IMR-90 (cell line): ENCODE results near the gene DSCAML1. TPM values are rescaled to one million over a fixed set of nuclear protein-coding genes. Genes with fewer than 3 reads are reported as not detected.

Experiments
- ATAC-seq: fragments of 200-7000 bp; cut with Tn5 transposase; 2 replicates; pipeline ENCODE4 v1.9.1; 2020; ENCODE audit warnings: low read depth, mild to moderate bottlenecking, moderate library complexity
- BruUV-seq: library from RNA; stranded (reverse); fragments of 400-500 nt; replicated peaks from 2 replicates; lab custom pipeline; 2021; lab: Mats Ljungman, UMichigan
- CTCF ChIA-PET: fragments of 300-600 bp; formaldehyde crosslinking; extraction: SDS; loops from one replicate; lab custom pipeline; 2021; ENCODE audit warnings: antibody characterized with exemption; lab: Yijun Ruan, JAX
- POLR2A ChIA-PET: fragments of 300-600 bp; sonication (Branson Sonifier 250); formaldehyde crosslinking; loops from one replicate; lab custom pipeline; 2022; ENCODE audit warnings: antibody characterized with exemption; ENCODE audit not compliant: unreplicated experiment; lab: Charles Lee
- DNase-seq: peaks from one replicate; pipeline ENCODE4 v3.0.0; 2013
- H2AFZ ChIP-seq: replicated peaks from 2 replicates; pipeline ENCODE3; 2013; ENCODE audit warnings: low read length, mild to moderate bottlenecking; ENCODE audit not compliant: poor library complexity
- H2AK5ac ChIP-seq: 2 replicates; pipeline ENCODE4 v1.6.1; 2013; ENCODE audit warnings: low read depth, low read length, inconsistent platforms
- H2AK9ac ChIP-seq: replicated peaks from 2 replicates; pipeline ENCODE3; 2013; ENCODE audit warnings: mild to moderate bottlenecking, low read depth, low read length, moderate library complexity; ENCODE audit not compliant: poor library complexity
- H2BK120ac ChIP-seq: 2 replicates; pipeline ENCODE4 v1.6.1; 2013; ENCODE audit warnings: low read depth, low read length, inconsistent platforms
- H2BK15ac ChIP-seq: 3 replicates; pipeline ENCODE4 v1.6.1; 2013; ENCODE audit warnings: low read depth, low read length, inconsistent platforms
- H2BK20ac ChIP-seq: 2 replicates; pipeline ENCODE4 v1.6.1; 2013; ENCODE audit warnings: low read depth, mild to moderate bottlenecking, inconsistent platforms, low read length, moderate library complexity
- H2BK5ac ChIP-seq: 2 replicates; pipeline ENCODE4 v1.6.1; 2013; ENCODE audit warnings: mild to moderate bottlenecking, low read depth, low read length, inconsistent platforms; ENCODE audit not compliant: poor library complexity, severe bottlenecking
- H3K14ac ChIP-seq: replicated peaks from 2 replicates; pipeline ENCODE4 v1.6.1; 2013; ENCODE audit warnings: low read depth, low read length, inconsistent platforms
- H3K18ac ChIP-seq: 2 replicates; pipeline ENCODE4 v1.6.1; 2013; ENCODE audit warnings: low read depth, low read length, control low read depth
- H3K23ac ChIP-seq: 2 replicates; pipeline ENCODE4 v1.6.1; 2013; ENCODE audit warnings: low read depth, low read length, inconsistent platforms
- H3K27ac ChIP-seq: 2 replicates; pipeline ENCODE4 v1.5.1; 2013; ENCODE audit warnings: mild to moderate bottlenecking, control low read depth, low read length; ENCODE audit not compliant: insufficient read depth
- H3K27me3 ChIP-seq: 2 replicates; pipeline ENCODE4 v1.6.1; 2013; ENCODE audit warnings: low read length; ENCODE audit not compliant: control insufficient read depth, insufficient read depth
- H3K36me3 ChIP-seq: 2 replicates; pipeline ENCODE4 v1.6.1; 2013; ENCODE audit warnings: low read length, mixed read lengths; ENCODE audit not compliant: control insufficient read depth, insufficient read depth
- H3K4ac ChIP-seq: 2 replicates; pipeline ENCODE4 v1.6.1; 2013; ENCODE audit warnings: low read depth, low read length, inconsistent platforms
- H3K4me1 ChIP-seq: 2 replicates; pipeline ENCODE4 v1.6.1; 2013; ENCODE audit warnings: low read length, mixed read lengths; ENCODE audit not compliant: control insufficient read depth, insufficient read depth
- H3K4me2 ChIP-seq: 2 replicates; pipeline ENCODE4 v1.6.1; 2013; ENCODE audit warnings: low read depth, mild to moderate bottlenecking, control low read depth, low read length, moderate library complexity
- H3K4me3 ChIP-seq: 2 replicates; pipeline ENCODE4 v1.5.1; 2013; ENCODE audit warnings: low read depth, mild to moderate bottlenecking, control low read depth, low read length, moderate library complexity; ENCODE audit not compliant: insufficient read depth
- H3K56ac ChIP-seq: 2 replicates; pipeline ENCODE4 v1.6.1; 2013; ENCODE audit warnings: low read length, inconsistent platforms; ENCODE audit not compliant: insufficient read depth; ENCODE audit errors: extremely low read depth
- H3K79me1 ChIP-seq, 2 experiments: 2 replicates each; pipeline ENCODE4 v1.6.1; 2013; ENCODE audit warnings: low read length in 2 of 2, inconsistent platforms in 1 of 2, low read depth in 1 of 2
- H3K9ac ChIP-seq: 2 replicates; pipeline ENCODE4 v1.6.1; 2013; ENCODE audit warnings: low read depth, low read length, control low read depth
- H3K9me1 ChIP-seq: 2 replicates; pipeline ENCODE4 v1.6.1; 2013; ENCODE audit warnings: low read length, inconsistent platforms; ENCODE audit not compliant: insufficient read depth
- H3K9me3 ChIP-seq: 2 replicates; pipeline ENCODE4 v1.6.1; 2013; ENCODE audit warnings: low read length; ENCODE audit not compliant: control insufficient read depth, insufficient read depth
- H4K20me1 ChIP-seq: 2 replicates; pipeline ENCODE4 v1.6.1; 2013; ENCODE audit warnings: low read length, inconsistent platforms; ENCODE audit not compliant: insufficient read depth
- H4K5ac ChIP-seq: 2 replicates; pipeline ENCODE4 v1.6.1; 2013; ENCODE audit warnings: mild to moderate bottlenecking, low read depth, low read length, control low read depth
- H4K8ac ChIP-seq, 2 experiments: 2 replicates each; pipeline ENCODE4 v1.6.1; 2013; ENCODE audit warnings: low read depth in 2 of 2, low read length in 2 of 2, control low read depth in 1 of 2, inconsistent platforms in 1 of 2
- H4K91ac ChIP-seq: 2 replicates; pipeline ENCODE4 v1.6.1; 2013; ENCODE audit warnings: low read depth, low read length, inconsistent platforms; ENCODE audit not compliant: insufficient read depth
- BHLHE40 ChIP-seq: fragments of 150-350 bp; IDR thresholded peaks from 2 replicates; pipeline ENCODE4 v1.6.1; 2016; ENCODE audit warnings: mild to moderate bottlenecking, low read depth, low read length
- CEBPB ChIP-seq: IDR thresholded peaks from 2 replicates; pipeline ENCODE4 v1.6.1; 2012; ENCODE audit warnings: low read depth, low read length, improper control_type of control experiment
- CHD1 ChIP-seq: IDR thresholded peaks from 2 replicates; pipeline ENCODE4 v1.6.1; 2012; ENCODE audit warnings: low read depth, low read length, improper control_type of control experiment
- ELK1 ChIP-seq: fragments of 150-350 bp; IDR thresholded peaks from 2 replicates; pipeline ENCODE4 v1.6.1; 2016; ENCODE audit warnings: low read depth, mild to moderate bottlenecking, low read length, moderate library complexity, borderline replicate concordance
- FOS ChIP-seq: fragments of 150-350 bp; IDR thresholded peaks from 2 replicates; pipeline ENCODE4 v1.6.1; 2016; ENCODE audit warnings: low read depth, low read length
- MAFK ChIP-seq: IDR thresholded peaks from 2 replicates; pipeline ENCODE4 v1.6.1; 2012; ENCODE audit warnings: low read depth, low read length, improper control_type of control experiment
- MAZ ChIP-seq: IDR thresholded peaks from 2 replicates; pipeline ENCODE4 v1.6.1; 2012; ENCODE audit warnings: low read depth, mild to moderate bottlenecking, low read length, improper control_type of control experiment, moderate library complexity, borderline replicate concordance
- MXI1 ChIP-seq: IDR thresholded peaks from 2 replicates; pipeline ENCODE4 v1.6.1; 2012; ENCODE audit warnings: low read depth, mild to moderate bottlenecking, low read length, moderate library complexity, borderline replicate concordance
- NFE2L2 ChIP-seq: fragments of 150-350 bp; IDR thresholded peaks from 2 replicates; pipeline ENCODE4 v1.6.1; 2016; ENCODE audit warnings: low read depth, mild to moderate bottlenecking, low read length
- POLR2A ChIP-seq: IDR thresholded peaks from 2 replicates; pipeline ENCODE4 v1.6.1; 2012; ENCODE audit warnings: mild to moderate bottlenecking, low read depth, low read length
- RAD21 ChIP-seq: IDR thresholded peaks from 2 replicates; pipeline ENCODE4 v1.6.1; 2012; ENCODE audit warnings: low read length, improper control_type of control experiment
- RCOR1 ChIP-seq: IDR thresholded peaks from 2 replicates; pipeline ENCODE4 v1.6.1; 2012; ENCODE audit warnings: mild to moderate bottlenecking, low read length, improper control_type of control experiment; ENCODE audit not compliant: insufficient replicate concordance
- RFX5 ChIP-seq: IDR thresholded peaks from 2 replicates; pipeline ENCODE4 v1.8.0; 2012; ENCODE audit warnings: low read depth, mild to moderate bottlenecking, low read length, moderate library complexity
- SMC3 ChIP-seq: fragments of 150-350 bp; IDR thresholded peaks from 2 replicates; pipeline ENCODE4 v1.6.1; 2016; ENCODE audit warnings: low read depth, mild to moderate bottlenecking, antibody characterized with exemption, low read length, moderate library complexity
- USF2 ChIP-seq: fragments of 150-350 bp; IDR thresholded peaks from 2 replicates; pipeline ENCODE4 v1.6.1; 2017; ENCODE audit warnings: mild to moderate bottlenecking, antibody characterized with exemption, low read length, low read depth
- WGBS, 2 experiments: methylation state at CpG; one replicate each; pipeline versions ENCODE4 v1.1.5 to v1.1.7; 2013; ENCODE audit warnings: missing lambda C conversion rate in 2 of 2; ENCODE audit not compliant: insufficient read length in 1 of 2; ENCODE audit errors: extremely low coverage in 2 of 2; 5-methylcytosine and 5-hydroxymethylcytosine counted together
- dilution Hi-C: fragments of 300-500 bp; cut with HindIII; formaldehyde crosslinking; loops from one replicate; pipeline ENCODE4 v1.14.3; 2018; ENCODE audit warnings: low sequenced_read_pairs; ENCODE audit not compliant: unreplicated experiment
- in situ Hi-C: fragments of 300-500 bp; cut with MboI; formaldehyde crosslinking; loops from 3 replicates; pipeline ENCODE4 v1.14.3; 2019; ENCODE audit warnings: low sequenced_read_pairs, inconsistent platforms, mixed read lengths
- intact Hi-C: fragments of 100-400 bp; cut with micrococcal nuclease; formaldehyde crosslinking; loops from 2 replicates; pipeline ENCODE4 v1.10.0; 2022
- polyA plus RNA-seq, 3 experiments: library from polyadenylated mRNA; depleted of rRNA; stranded (reverse); fragments of >200 nt; gene quantifications; 2 replicates each; pipeline ENCODE4 v1.2.3, GENCODE V29; 2012; ENCODE audit warnings: low replicate concordance in 1 of 3
- total RNA-seq: library from RNA; depleted of rRNA; stranded (reverse); fragments of >200 nt; gene quantifications from 2 replicates; pipeline ENCODE4 v1.2.3, GENCODE V29; 2012
- TF ChIP-seq, protein P1 (sequence below): conservative IDR thresholded peaks from 2 replicates; pipeline ENCODE4 v1.5.1; 2012; ENCODE audit warnings: mild to moderate bottlenecking, low read depth, low read length, improper control_type of control experiment

The DSCAML1 gene
- total and polyA plus RNA-seq, 2 of the 4 experiments (the other 2 are of a cell fraction) = not detected

DNA sequence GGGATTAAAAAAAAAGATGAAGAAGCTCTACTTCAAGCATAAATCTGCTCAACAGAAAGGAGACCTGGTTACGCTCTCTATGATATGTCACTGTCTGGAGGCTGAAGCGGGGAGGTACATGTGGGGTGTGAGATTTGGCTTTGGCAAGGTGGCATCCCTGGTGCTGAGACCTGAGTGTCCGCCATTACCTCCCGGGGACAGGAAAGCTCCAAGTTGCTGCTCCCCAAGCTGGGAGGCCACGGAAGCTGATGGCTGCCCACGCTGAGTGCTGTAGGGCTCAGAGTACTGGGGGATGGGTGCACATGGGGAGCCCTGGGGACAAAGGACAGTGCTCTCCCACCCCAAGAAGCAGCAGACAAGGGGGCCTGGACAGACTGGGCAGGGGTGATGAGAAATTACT lies 167.9 kb downstream of the DSCAML1 start:
- Histone ChIP-seq H3K9me3 (no peaks in the 10 kb centered on the region), H2AFZ (no peak overlapping the region), H3K56ac (no peak overlapping the region), H4K8ac (no peak overlapping the region), H3K4ac (no peak overlapping the region), H2BK5ac (no peak overlapping the region), H3K4me1 (no peaks in the 10 kb centered on the region), H2AK9ac (no peak overlapping the region), H3K9ac (no peak overlapping the region), H3K18ac (no peak overlapping the region), H3K23ac (no peak overlapping the region), H4K5ac (no peak overlapping the region), H3K27ac (no peak overlapping the region), H3K9me1 (no peaks in the 10 kb centered on the region), H3K27me3 (peaks cover 10% of the 10 kb centered on the region), H4K91ac (no peak overlapping the region), H3K4me3 (no peak overlapping the region), H3K14ac (no peak overlapping the region), H3K79me1 (no peaks in the 10 kb centered on the region), H3K4me2 (no peak overlapping the region), H3K36me3 (no peaks in the 10 kb centered on the region), H2AK5ac (no peak overlapping the region), H2BK20ac (no peak overlapping the region), H2BK15ac (no peak overlapping the region), H2BK120ac (no peak overlapping the region), H4K20me1 (no peaks in the 10 kb centered on the region)
- TF ChIP-seq SMC3 (no peak), USF2 (no peak), MAZ (no peak), MXI1 (no peak), CHD1 (no peak), ELK1 (no peak), RCOR1 (no peak), RAD21 (no peak), CEBPB (no peak), NFE2L2 (no peak), BHLHE40 (no peak), RFX5 (no peak), POLR2A (no peak), MAFK (no peak), FOS (no peak)
- TF ChIP-seq, protein P1, sequence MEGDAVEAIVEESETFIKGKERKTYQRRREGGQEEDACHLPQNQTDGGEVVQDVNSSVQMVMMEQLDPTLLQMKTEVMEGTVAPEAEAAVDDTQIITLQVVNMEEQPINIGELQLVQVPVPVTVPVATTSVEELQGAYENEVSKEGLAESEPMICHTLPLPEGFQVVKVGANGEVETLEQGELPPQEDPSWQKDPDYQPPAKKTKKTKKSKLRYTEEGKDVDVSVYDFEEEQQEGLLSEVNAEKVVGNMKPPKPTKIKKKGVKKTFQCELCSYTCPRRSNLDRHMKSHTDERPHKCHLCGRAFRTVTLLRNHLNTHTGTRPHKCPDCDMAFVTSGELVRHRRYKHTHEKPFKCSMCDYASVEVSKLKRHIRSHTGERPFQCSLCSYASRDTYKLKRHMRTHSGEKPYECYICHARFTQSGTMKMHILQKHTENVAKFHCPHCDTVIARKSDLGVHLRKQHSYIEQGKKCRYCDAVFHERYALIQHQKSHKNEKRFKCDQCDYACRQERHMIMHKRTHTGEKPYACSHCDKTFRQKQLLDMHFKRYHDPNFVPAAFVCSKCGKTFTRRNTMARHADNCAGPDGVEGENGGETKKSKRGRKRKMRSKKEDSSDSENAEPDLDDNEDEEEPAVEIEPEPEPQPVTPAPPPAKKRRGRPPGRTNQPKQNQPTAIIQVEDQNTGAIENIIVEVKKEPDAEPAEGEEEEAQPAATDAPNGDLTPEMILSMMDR = no peak
- dilution Hi-C loops = no loop called here
- intact Hi-C loops = loop anchor here (10.0 kb wide), 1 partner anchor 394 kb away; the partner anchor contains the start of genes PCSK7 and RNF214
- BruUV-seq = no TSS peak
- in situ Hi-C loops = no loop called here
- WGBS, 2 experiments = 79% methylated on average over 5 of the region's 6 CpGs; no CpG with 5 or more reads in 1 of the 2 experiments
- no peak for ATAC-seq
- CTCF ChIA-PET = no interaction called here
- DNase-seq = no peak
- POLR2A ChIA-PET = no interaction called here
